Kidney (tissue), 14 donors: Measurements from ENCODE around the gene ALK. TPM values are rescaled to one million over a fixed set of nuclear protein-coding genes. Genes with fewer than 3 reads are reported as not detected.

ENCODE experiments used
- DNase-seq, 5 donors: peaks; one replicate each; pipeline ENCODE4 v3.0.0-alpha.2; 2013 to 2020
- FAIRE-seq: peaks from 2 replicates; lab custom pipeline; 2012; peaks lifted over from hg19 to GRCh38; lab: Jason Lieb, UNC
- H3K27ac ChIP-seq, 2 donors: one replicate each; pipeline ENCODE4 v1.7.0; 2013; ENCODE audit warnings: low read depth in 2 of 2, low read length in 2 of 2, inconsistent platforms in 1 of 2
- H3K27me3 ChIP-seq: one replicate; pipeline ENCODE4 v1.7.1; 2013; ENCODE audit warnings: low read length, inconsistent platforms; ENCODE audit not compliant: control insufficient read depth, insufficient read depth
- H3K36me3 ChIP-seq, 3 donors: one replicate each; pipeline versions ENCODE4 v1.7.0 to v1.7.1; 2013; ENCODE audit warnings: low read length in 3 of 3, control low read depth in 1 of 3, inconsistent platforms in 1 of 3; ENCODE audit not compliant: insufficient read depth in 3 of 3, control insufficient read depth in 2 of 3
- H3K4me1 ChIP-seq, 3 donors: one replicate each; pipeline versions ENCODE4 v1.7.0 to v1.7.1; 2013; ENCODE audit warnings: low read length in 3 of 3, inconsistent platforms in 1 of 3, low read depth in 1 of 3; ENCODE audit not compliant: control insufficient read depth in 2 of 3, insufficient read depth in 2 of 3
- H3K4me3 ChIP-seq, 3 donors: one replicate each; pipeline versions ENCODE4 v1.7.0 to v1.8.1; 2013; ENCODE audit warnings: low read length in 3 of 3, control low read depth in 1 of 3, inconsistent platforms in 1 of 3
- H3K9ac ChIP-seq, 3 donors: one replicate each; pipeline versions ENCODE4 v1.7.0 to v1.7.1; 2013; ENCODE audit warnings: low read length in 3 of 3, control low read depth in 1 of 3, inconsistent platforms in 1 of 3
- H3K9me3 ChIP-seq, 3 donors: one replicate each; pipeline versions ENCODE4 v1.7.0 to v1.7.1; 2013; ENCODE audit warnings: low read length in 3 of 3, control low read depth in 1 of 3, inconsistent platforms in 1 of 3; ENCODE audit not compliant: control insufficient read depth in 2 of 3, insufficient read depth in 1 of 3
- CTCF ChIP-seq: IDR thresholded peaks from 3 replicates; pipeline ENCODE4 v1.5.1; 2012; ENCODE audit warnings: mild to moderate bottlenecking, moderate library complexity, borderline replicate concordance; ENCODE audit not compliant: insufficient read depth; ENCODE audit errors: extremely low read depth
- intact Hi-C: fragments of 100-400 bp; cut with DNase I; formaldehyde crosslinking; loops from one replicate; pipeline ENCODE4 v1.11.1; 2022
- polyA plus RNA-seq: library from polyadenylated mRNA; stranded (reverse); fragments of 350-450 nt; fragmentation: Illumina TruSeq; extraction: RNeasy Lipid Tissue Mini Kit (QIAGEN cat#74804); gene quantifications from one replicate; pipeline ENCODE4 v1.2.3, GENCODE V29; 2014; ENCODE audit warnings: low read depth, low replicate concordance; ENCODE audit not compliant: insufficient read depth
- total RNA-seq: library from RNA; stranded (reverse); fragmentation: NEBNext Ultra II Directional; extraction: Animal tissue kit (Norgen Biotek cat#: 25700); gene quantifications from one replicate; pipeline ENCODE4 v1.2.1, GENCODE V29; 2021
- donor health status: control.
- donor health status: control.
- donor health status: control.
- donor health status: control.
- donor health status: control.
- donor health status: DM: yes; HTN: yes; CAD: no.
- donor health status: Normal renal cell carcinoma (clear cell type).

The ALK gene
- total and polyA plus RNA-seq, 2 donors from 2014 or later = 0.13 TPM; not detected in 1

GRCh38 chr2:29561628-29562027, 359.8 kb downstream of the ALK start:
- DNase-seq (no peak), FAIRE-seq (no peak)
- no peak overlapping the region for H3K4me3 ChIP-seq
- intact Hi-C loops = no loop called here
- no peak overlapping the region for H3K27ac ChIP-seq
- no peaks in the 10 kb centered on the region for H3K4me1 ChIP-seq
- H3K36me3 ChIP-seq = no peaks in the 10 kb centered on the region
- no peaks in the 10 kb centered on the region for H3K27me3 ChIP-seq
- H3K9me3 ChIP-seq = no peaks in the 10 kb centered on the region
- no peak overlapping the region for H3K9ac ChIP-seq
- no peak for TF ChIP-seq CTCF

GRCh38 chr2:29561181-29561580, 360.2 kb downstream of the ALK start:
- FAIRE-seq (no peak), DNase-seq (no peak)
- Histone ChIP-seq H3K9ac (no peak overlapping the region), H3K4me1 (no peaks in the 10 kb centered on the region), H3K4me3 (no peak overlapping the region), H3K9me3 (no peaks in the 10 kb centered on the region), H3K27me3 (no peaks in the 10 kb centered on the region), H3K27ac (no peak overlapping the region), H3K36me3 (no peaks in the 10 kb centered on the region)
- intact Hi-C loops = no loop called here
- no peak for TF ChIP-seq CTCF

GRCh38 chr2:29560566-29560965, 360.8 kb downstream of the ALK start:
- Histone ChIP-seq H3K9me3 (no peaks in the 10 kb centered on the region), H3K4me3 (no peak overlapping the region), H3K4me1 (no peaks in the 10 kb centered on the region), H3K9ac (no peak overlapping the region), H3K27me3 (no peaks in the 10 kb centered on the region), H3K36me3 (no peaks in the 10 kb centered on the region), H3K27ac (no peak overlapping the region)
- TF ChIP-seq CTCF = no peak
- FAIRE-seq (no peak), DNase-seq (no peak)
- intact Hi-C loops = no loop called here

- H3K4me1 ChIP-seq = no peaks in the 10 kb centered on the region
- intact Hi-C loops = no loop called here
- H3K4me3 ChIP-seq = no peak overlapping the region
- no peak for TF ChIP-seq CTCF
- H3K27ac ChIP-seq = no peak overlapping the region
- H3K36me3 ChIP-seq = no peaks in the 10 kb centered on the region
- no peaks in the 10 kb centered on the region for H3K27me3 ChIP-seq
- no peaks in the 10 kb centered on the region for H3K9me3 ChIP-seq
- no peak for DNase-seq
- FAIRE-seq = no peak
- H3K9ac ChIP-seq = no peak overlapping the region
Observed at GRCh38 chr2:29560030-29560429, 361.4 kb downstream of the ALK start.
